Astrocyte of the cerebellum (primary cell): ENCODE measurements around the gene CCDC107.

Source experiments
- DNase-seq: peaks from one replicate; pipeline ENCODE4 v3.0.0-alpha.2; 2011; ENCODE audit warnings: low read depth
- H3K4me3 ChIP-seq: 2 replicates; pipeline ENCODE4 v1.5.1; 2011; ENCODE audit warnings: mild to moderate bottlenecking, low read depth, low read length, moderate library complexity
- CTCF ChIP-seq: IDR thresholded peaks from 2 replicates; pipeline ENCODE4 v1.5.1; 2012; ENCODE audit warnings: low read length, low read depth, moderate library complexity, mild to moderate bottlenecking; ENCODE audit errors: missing control alignments
- in situ Hi-C: cut with HindIII; loops from 2 replicates; pipeline ENCODE4 v1.10.0; 2017; ENCODE audit warnings: low sequenced_read_pairs

CCDC107 gene

GRCh38 chr9:35664531-35665470 is 6.7 kb downstream of the CCDC107 start, which contains the start of gene ARHGEF39:
TSS of gene ARHGEF39 (minus strand) at chr9:35665195. CDS start at chr9:35665169, 26 bp downstream.
- TF ChIP-seq CTCF, result peak; percentile 28
- peak within 1 kb of the TSS; percentile 48 for H3K4me3 ChIP-seq
- in situ Hi-C loops, result no loop called here
- no peak for DNase-seq

- no peak for DNase-seq
- in situ Hi-C loops, result no loop called here
- peak overlapping the region; percentile 48 for H3K4me3 ChIP-seq
- TF ChIP-seq CTCF, result no peak
These were observed 7.4 kb downstream of the CCDC107 start for GRCh38 chr9:35665471-35665818.

GRCh38 chr9:35666045-35666444 is 8.0 kb downstream of the CCDC107 start:
- no peak overlapping the region for H3K4me3 ChIP-seq
- TF ChIP-seq CTCF, result no peak
- in situ Hi-C loops, result no loop called here
- no peak for DNase-seq

- TF ChIP-seq CTCF, result no peak
- DNase-seq, result no peak
- in situ Hi-C loops, result no loop called here
- no peak overlapping the region for H3K4me3 ChIP-seq
These were observed 8.5 kb downstream of the CCDC107 start for GRCh38 chr9:35666549-35666948.

- in situ Hi-C loops, result no loop called here
- H3K4me3 ChIP-seq, result no peak overlapping the region
- no peak for DNase-seq
- no peak for TF ChIP-seq CTCF
These were observed 9.8 kb downstream of the CCDC107 start for GRCh38 chr9:35667939-35668338.

GRCh38 chr9:35669331-35670145 is 11.4 kb downstream of the CCDC107 start:
- in situ Hi-C loops, result loop anchor here (10.0 kb wide), 1 partner anchor 65 kb away; the partner anchor contains the start of gene TESK1
- DNase-seq, result no peak
- no peak for TF ChIP-seq CTCF
- no peak overlapping the region for H3K4me3 ChIP-seq
